LNCAP (cell line): ENCODE data around the gene TRPC6.

ENCODE experiments used
- TF ChIP-seq, protein P1 (sequence below): fragments of 450-650 bp; IDR thresholded peaks from 2 replicates; pipeline ENCODE4 v1.5.1; 2017; ENCODE audit warnings: mild to moderate bottlenecking

The TRPC6 gene

DNA sequence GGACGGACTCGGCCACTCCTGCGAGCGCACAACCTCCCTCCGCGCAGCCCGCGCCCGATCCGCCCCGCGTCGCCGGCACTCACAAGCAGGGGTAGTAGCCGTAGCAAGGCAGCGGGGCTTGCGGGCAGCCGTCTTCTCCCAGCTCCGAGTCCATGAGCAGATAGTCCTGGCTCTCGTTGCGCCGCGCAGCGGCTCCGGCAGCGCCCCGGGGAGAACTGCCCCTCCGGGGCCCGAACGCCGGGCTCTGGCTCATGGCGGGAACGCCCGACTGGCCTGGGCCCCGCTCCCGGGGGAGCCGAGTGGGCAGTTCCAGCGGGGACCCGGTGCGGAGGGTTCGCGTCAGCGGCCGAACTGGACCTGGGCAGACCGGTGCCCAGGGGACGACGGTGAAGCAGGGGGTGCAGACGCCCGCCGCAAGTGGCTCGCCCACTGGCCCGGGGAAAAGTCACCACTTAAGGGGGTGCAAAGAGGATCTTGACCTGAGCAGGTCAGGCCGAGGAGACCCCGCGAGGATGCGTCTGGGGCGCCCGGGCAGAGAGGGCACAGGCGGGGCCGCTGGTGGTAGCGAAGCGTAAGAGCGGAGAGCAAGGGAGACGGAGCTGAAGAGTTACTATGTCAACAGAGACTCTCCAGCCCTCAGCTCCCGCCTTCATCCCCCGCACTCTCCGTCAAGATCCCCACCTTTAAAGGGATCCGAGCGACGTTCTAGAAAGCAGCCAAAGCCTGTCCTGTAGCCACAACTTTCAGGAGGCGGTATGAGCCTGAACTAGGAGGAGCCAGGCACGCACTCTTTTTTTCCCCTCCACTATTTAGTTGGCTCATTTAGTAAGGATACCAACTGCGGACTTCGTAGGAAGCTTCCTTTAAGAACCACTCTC is at the start of gene TRPC6:
TSS of gene TRPC6 (minus strand) at position 757 of the 878 bp plus-strand sequence. CDS start at position 253, 504 bp downstream.
- TF ChIP-seq, protein P1, sequence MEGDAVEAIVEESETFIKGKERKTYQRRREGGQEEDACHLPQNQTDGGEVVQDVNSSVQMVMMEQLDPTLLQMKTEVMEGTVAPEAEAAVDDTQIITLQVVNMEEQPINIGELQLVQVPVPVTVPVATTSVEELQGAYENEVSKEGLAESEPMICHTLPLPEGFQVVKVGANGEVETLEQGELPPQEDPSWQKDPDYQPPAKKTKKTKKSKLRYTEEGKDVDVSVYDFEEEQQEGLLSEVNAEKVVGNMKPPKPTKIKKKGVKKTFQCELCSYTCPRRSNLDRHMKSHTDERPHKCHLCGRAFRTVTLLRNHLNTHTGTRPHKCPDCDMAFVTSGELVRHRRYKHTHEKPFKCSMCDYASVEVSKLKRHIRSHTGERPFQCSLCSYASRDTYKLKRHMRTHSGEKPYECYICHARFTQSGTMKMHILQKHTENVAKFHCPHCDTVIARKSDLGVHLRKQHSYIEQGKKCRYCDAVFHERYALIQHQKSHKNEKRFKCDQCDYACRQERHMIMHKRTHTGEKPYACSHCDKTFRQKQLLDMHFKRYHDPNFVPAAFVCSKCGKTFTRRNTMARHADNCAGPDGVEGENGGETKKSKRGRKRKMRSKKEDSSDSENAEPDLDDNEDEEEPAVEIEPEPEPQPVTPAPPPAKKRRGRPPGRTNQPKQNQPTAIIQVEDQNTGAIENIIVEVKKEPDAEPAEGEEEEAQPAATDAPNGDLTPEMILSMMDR, result no peak

DNA sequence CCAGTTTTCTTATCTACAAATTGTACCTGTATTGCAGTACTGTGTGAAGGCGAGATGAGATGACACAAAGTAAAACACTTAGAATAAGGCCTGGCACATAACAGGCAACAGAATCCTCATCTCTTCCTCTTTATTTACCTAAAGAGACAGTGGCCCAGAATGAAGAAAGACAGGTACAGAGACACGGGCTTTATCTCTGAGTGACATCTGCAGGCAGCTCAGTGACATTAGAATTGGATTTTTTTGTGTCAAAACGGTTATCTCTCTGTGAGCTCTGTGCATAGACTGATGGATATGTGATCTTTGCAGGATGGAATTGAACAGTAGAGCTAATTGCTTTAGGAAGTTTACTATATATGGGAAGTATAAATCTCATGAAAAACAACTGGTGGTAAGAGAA is 36.2 kb upstream of the TRPC6 start:
- TF ChIP-seq, protein P1, result peak; percentile 39; the same call in 1 of the 2 replicates

DNA sequence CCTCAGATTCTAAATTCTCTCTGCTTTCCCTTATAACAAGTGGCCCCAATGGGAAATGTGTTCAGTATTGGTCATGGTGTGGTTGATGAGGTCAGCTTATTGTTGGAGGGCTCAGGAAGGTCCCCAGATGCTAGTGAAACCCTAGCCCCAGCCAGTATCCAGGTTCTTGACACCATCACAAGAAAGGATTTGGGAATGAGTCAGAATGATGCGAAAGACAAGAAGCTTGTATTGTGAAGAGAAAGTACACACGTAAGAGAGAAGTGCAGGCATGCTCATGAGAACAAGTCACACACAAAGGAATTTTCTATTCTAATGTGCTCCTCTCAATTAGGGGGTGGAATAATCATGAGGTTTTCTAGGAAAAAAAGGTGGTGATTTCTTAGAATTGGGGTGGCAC is 34.9 kb upstream of the TRPC6 start:
- TF ChIP-seq, protein P1, result no peak

DNA sequence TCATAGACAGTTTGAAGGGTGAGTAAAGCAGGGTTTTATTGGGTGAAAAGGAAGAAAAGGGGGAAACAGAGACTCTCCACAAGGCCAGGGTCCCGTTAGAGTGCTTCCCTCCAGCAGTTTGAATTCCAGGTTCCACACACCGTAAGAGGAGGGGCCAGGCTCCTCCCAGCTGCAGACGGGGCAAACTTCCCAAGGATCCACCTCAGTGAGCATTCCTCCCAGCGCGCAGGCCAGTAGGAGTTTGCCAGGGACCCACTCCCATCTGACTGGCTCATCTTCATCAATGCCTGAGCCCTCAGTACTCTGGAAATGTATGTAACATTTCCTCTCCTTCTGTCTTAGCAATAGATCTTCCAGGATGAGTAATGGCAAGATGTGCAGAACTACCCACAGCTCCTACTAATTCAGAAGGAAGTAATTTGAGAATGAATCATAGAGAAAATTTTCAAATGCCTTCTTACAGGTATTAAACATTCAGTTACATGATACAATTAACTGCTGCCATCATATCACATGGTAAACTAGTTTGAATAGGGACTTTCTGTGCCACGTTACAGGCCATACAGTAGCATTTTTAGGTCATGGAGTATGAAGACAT is 34.0 kb upstream of the TRPC6 start:
- TF ChIP-seq, protein P1, result no peak

DNA sequence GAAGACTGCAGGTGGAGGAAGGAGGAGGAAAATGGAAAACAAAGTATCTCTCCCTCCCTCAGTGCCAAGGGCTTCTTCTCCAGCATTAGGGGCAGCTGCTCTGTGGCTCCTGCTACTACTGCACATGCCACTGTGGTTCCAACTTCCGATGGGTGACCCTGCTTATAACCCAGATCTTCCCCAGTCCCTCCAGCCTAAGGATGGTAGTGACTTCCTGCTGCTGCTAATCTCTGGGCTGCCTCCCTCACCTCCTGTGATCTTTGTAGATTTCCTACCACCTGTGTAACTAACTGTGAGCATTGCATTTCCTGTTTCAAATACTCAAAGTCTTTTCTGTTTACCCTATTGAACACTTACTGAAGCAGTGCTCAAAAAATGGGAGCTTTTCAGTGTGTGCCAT is 28.7 kb upstream of the TRPC6 start:
- TF ChIP-seq, protein P1, result no peak

DNA sequence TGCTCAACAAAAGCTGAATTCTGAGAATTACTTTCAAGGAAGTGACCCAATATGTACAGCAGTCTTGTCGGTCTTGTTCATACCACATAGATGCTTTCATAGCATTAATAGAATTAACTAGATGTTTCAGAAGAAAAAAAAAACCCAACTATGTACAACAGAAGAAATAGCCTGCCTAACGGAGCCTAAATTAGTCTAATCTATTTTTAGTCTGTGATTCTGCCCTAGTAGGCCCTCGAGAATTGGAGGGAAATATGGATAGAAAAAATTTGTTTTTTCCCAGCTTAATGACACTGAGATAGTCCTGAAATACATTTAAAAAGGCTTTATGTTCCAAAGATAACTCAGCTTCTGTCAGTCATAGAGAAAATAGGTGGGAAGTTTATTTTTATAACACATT is 17.1 kb upstream of the TRPC6 start:
- TF ChIP-seq, protein P1, result no peak

DNA sequence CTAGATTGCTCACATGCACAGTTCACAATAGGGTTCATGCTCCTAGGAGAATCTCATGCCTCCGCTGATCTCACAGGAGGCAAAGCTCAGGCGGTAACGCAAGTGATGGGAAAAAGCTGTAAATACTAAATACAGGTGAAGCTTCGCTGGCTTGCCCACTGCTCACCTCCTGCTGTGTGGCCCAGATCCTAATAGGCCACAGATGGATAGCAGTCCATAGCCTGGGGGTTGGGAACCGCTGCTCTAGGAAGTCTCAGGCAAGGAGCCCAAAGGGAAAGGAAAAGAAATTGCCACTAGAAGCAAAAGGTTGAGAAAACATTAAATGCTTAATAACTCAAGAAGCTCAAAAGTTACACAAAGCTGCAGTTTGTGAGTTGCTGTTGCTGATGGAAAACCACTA is 3.2 kb upstream of the TRPC6 start:
- TF ChIP-seq, protein P1, result no peak
